HG03064 (cell line): ENCODE data around the gene DACT2.
"Not testable (repeated sequence)": the region's sequence is repeated elsewhere in the genome, so short reads cannot be mapped to it uniquely, and the experiment has no call there.

ENCODE experiments used
- ATAC-seq: cut with Tn5 transposase; IDR thresholded peaks from one replicate; pipeline ENCODE4 v1.9.1; 2021; ENCODE audit warnings: low read depth; ENCODE audit not compliant: unreplicated experiment

Gene DACT2

GRCh38 chr6:168328086-168328485, 8.5 kb upstream of the DACT2 start:
- ATAC-seq = no peak

GRCh38 chr6:168326294-168327261, 7.0 kb upstream of the DACT2 start:
- ATAC-seq = no peak

GRCh38 chr6:168322966-168323365, 3.4 kb upstream of the DACT2 start:
- ATAC-seq = no peak

- ATAC-seq = no peak
Observed at GRCh38 chr6:168320634-168321033, 1.1 kb upstream of the DACT2 start.

GRCh38 chr6:168318579-168319278, 848 bp downstream of the DACT2 start:
- ATAC-seq = no peak

- no peak for ATAC-seq
Observed at GRCh38 chr6:168318090-168318489, 1.5 kb downstream of the DACT2 start.

GRCh38 chr6:168315596-168315995, 4.0 kb downstream of the DACT2 start:
- ATAC-seq = no peak

- no peak for ATAC-seq
Observed at GRCh38 chr6:168314948-168315347, 4.6 kb downstream of the DACT2 start.

GRCh38 chr6:168314021-168314420, 5.6 kb downstream of the DACT2 start:
- no peak for ATAC-seq

GRCh38 chr6:168313431-168314011, 6.1 kb downstream of the DACT2 start:
- ATAC-seq = no peak

GRCh38 chr6:168312125-168312507, 7.5 kb downstream of the DACT2 start:
- ATAC-seq = not testable (repeated sequence)

GRCh38 chr6:168311410-168312124, 8.0 kb downstream of the DACT2 start:
- ATAC-seq = no peak

GRCh38 chr6:168310945-168311344, 8.6 kb downstream of the DACT2 start:
- no peak for ATAC-seq

- ATAC-seq = no peak
Observed at GRCh38 chr6:168310403-168310802, 9.2 kb downstream of the DACT2 start.

GRCh38 chr6:168309997-168310396, 9.6 kb downstream of the DACT2 start:
- no peak for ATAC-seq

- ATAC-seq = no peak
Observed at GRCh38 chr6:168309183-168309582, 10.4 kb downstream of the DACT2 start.

GRCh38 chr6:168308390-168309144, 11.0 kb downstream of the DACT2 start:
- no peak for ATAC-seq

- ATAC-seq = no peak
Observed at GRCh38 chr6:168307695-168308021, 11.9 kb downstream of the DACT2 start.

GRCh38 chr6:168307015-168307694, 12.4 kb downstream of the DACT2 start:
- no peak for ATAC-seq

- no peak for ATAC-seq
Observed at GRCh38 chr6:168305863-168306262, 13.7 kb downstream of the DACT2 start.
